Endothelial cell of umbilical vein (primary cell): Measurements from ENCODE around the gene COX5A. TPM values are rescaled to one million over a fixed set of nuclear protein-coding genes. Genes with fewer than 3 reads are reported as not detected.

Source experiments
- BruUV-seq: library from RNA; stranded (reverse); fragments of 400-500 nt; replicated peaks from 2 replicates; lab custom pipeline; 2021; lab: Mats Ljungman, UMichigan
- CTCF ChIA-PET: fragments of 300-600, 350-600 bp; sonication (Branson Sonifier 250); formaldehyde crosslinking; loops from one replicate; lab custom pipeline; 2021; ENCODE audit warnings: antibody characterized with exemption, inconsistent platforms; lab: Charles Lee
- POLR2A ChIA-PET: fragments of 300-600, 350-600 bp; sonication (Branson Sonifier 250); formaldehyde crosslinking; loops from one replicate; lab custom pipeline; 2021; ENCODE audit warnings: antibody characterized with exemption, inconsistent platforms; lab: Charles Lee
- DNase-seq: peaks from one replicate; pipeline ENCODE4 v3.0.0-alpha.2; 2011; ENCODE audit warnings: low read depth, low spot score
- FAIRE-seq: peaks from 2 replicates; lab custom pipeline; 2011; peaks lifted over from hg19 to GRCh38; lab: Jason Lieb, UNC
- H2AFZ ChIP-seq: 2 replicates; pipeline ENCODE4 v1.6.0; 2012; ENCODE audit warnings: low read depth, low read length, control low read depth, inconsistent platforms
- H3K27ac ChIP-seq: 2 replicates; pipeline ENCODE4 v1.5.1; 2011; ENCODE audit warnings: low read depth, mild to moderate bottlenecking, control low read depth, low read length, moderate library complexity; ENCODE audit not compliant: insufficient read depth
- H3K27me3 ChIP-seq, 2 experiments: 2 replicates each; pipeline versions ENCODE4 v1.6.0 to v1.6.1; 2011; ENCODE audit warnings: low read length in 2 of 2, mixed read lengths in 1 of 2; ENCODE audit not compliant: control insufficient read depth in 2 of 2, insufficient read depth in 2 of 2
- H3K36me3 ChIP-seq, 2 experiments: 2 replicates in 1 of 2; 3 replicates in 1 of 2; pipeline ENCODE4 v1.5.1; 2011; ENCODE audit warnings: low read length in 2 of 2, mild to moderate bottlenecking in 1 of 2, moderate library complexity in 1 of 2; ENCODE audit not compliant: control insufficient read depth in 2 of 2, insufficient read depth in 2 of 2; ENCODE audit errors: extremely low read depth in 1 of 2
- H3K4me1 ChIP-seq: 3 replicates; pipeline ENCODE4 v1.5.1; 2011; ENCODE audit warnings: mild to moderate bottlenecking, low read length; ENCODE audit not compliant: control insufficient read depth, insufficient read depth; ENCODE audit errors: extremely low read depth
- H3K4me2 ChIP-seq: 2 replicates; pipeline ENCODE4 v1.6.1; 2011; ENCODE audit warnings: low read length, control low read depth, mixed read lengths; ENCODE audit not compliant: insufficient read depth
- H3K4me3 ChIP-seq, 3 experiments: fragments of 200-600 bp in 1 of 3; sonication (generic), shearing (Covaris generic) in 1 of 3; replicated peaks in 1 of 3; 2 replicates each; pipeline ENCODE4 v1.5.1; 2011 to 2016; ENCODE audit warnings: control low read depth in 3 of 3, low read length in 3 of 3, mild to moderate bottlenecking in 2 of 3, inconsistent platforms in 1 of 3, low read depth in 1 of 3, moderate library complexity in 1 of 3; ENCODE audit not compliant: insufficient read depth in 1 of 3
- H3K79me2 ChIP-seq: 2 replicates; pipeline ENCODE4 v1.6.0; 2012; ENCODE audit warnings: low read length, inconsistent platforms; ENCODE audit not compliant: control insufficient read depth, insufficient read depth
- H3K9ac ChIP-seq: replicated peaks from 2 replicates; pipeline ENCODE3; 2011; ENCODE audit warnings: low read length, control low read depth; ENCODE audit not compliant: insufficient read depth; ENCODE audit errors: extremely low read depth
- H3K9me1 ChIP-seq: replicated peaks from 3 replicates; pipeline ENCODE4 v1.6.0; 2011; ENCODE audit warnings: mild to moderate bottlenecking, low read length; ENCODE audit not compliant: control insufficient read depth, insufficient read depth; ENCODE audit errors: extremely low read depth
- H3K9me3 ChIP-seq: replicated peaks from 2 replicates; pipeline ENCODE4 v1.5.1; 2012; ENCODE audit warnings: low read length, inconsistent platforms; ENCODE audit not compliant: control insufficient read depth, insufficient read depth
- H4K20me1 ChIP-seq: replicated peaks from 2 replicates; pipeline ENCODE3; 2011; ENCODE audit warnings: mild to moderate bottlenecking, low read length; ENCODE audit not compliant: control insufficient read depth, insufficient read depth; ENCODE audit errors: extremely low read depth
- EZH2 ChIP-seq: IDR thresholded peaks from 2 replicates; pipeline ENCODE4 v1.6.1; 2012; ENCODE audit warnings: borderline replicate concordance, low read depth, mild to moderate bottlenecking, moderate library complexity, low read length, inconsistent platforms; ENCODE audit not compliant: severe bottlenecking
- FOS ChIP-seq: IDR thresholded peaks from 2 replicates; pipeline ENCODE4 v1.6.1; 2011; ENCODE audit warnings: mild to moderate bottlenecking, low read length, moderate library complexity, borderline replicate concordance; ENCODE audit not compliant: insufficient read depth
- GATA2 ChIP-seq: IDR thresholded peaks from 2 replicates; pipeline ENCODE4 v1.7.0; 2011; ENCODE audit warnings: low read depth, mild to moderate bottlenecking, moderate library complexity, mixed read lengths, low read length; ENCODE audit not compliant: insufficient read length, insufficient read depth
- JUN ChIP-seq: IDR thresholded peaks from 2 replicates; pipeline ENCODE4 v1.6.1; 2011; ENCODE audit warnings: borderline replicate concordance, low read depth; ENCODE audit not compliant: insufficient read length, insufficient read depth
- MYC ChIP-seq: IDR thresholded peaks from one replicate; pipeline ENCODE4 v1.6.1; 2011; ENCODE audit warnings: mild to moderate bottlenecking, low read depth, low read length
- POLR2A ChIP-seq: IDR thresholded peaks from 2 replicates; pipeline ENCODE4 v1.6.1; 2012; ENCODE audit warnings: low read depth, mild to moderate bottlenecking, control low read depth, low read length
- POLR2AphosphoS5 ChIP-seq: IDR thresholded peaks from 2 replicates; pipeline ENCODE4 v1.6.1; 2012; ENCODE audit warnings: low read depth, mild to moderate bottlenecking, control low read depth, low read length, moderate library complexity; ENCODE audit not compliant: insufficient read depth
- dilution Hi-C: fragments of 300-500 bp; cut with MboI; formaldehyde crosslinking; loops from one replicate; pipeline ENCODE4 v1.15.0; 2019; ENCODE audit warnings: low sequenced_read_pairs; ENCODE audit not compliant: extremely low pct_ligation_motif_present
- intact Hi-C: fragments of 100-400 bp; cut with micrococcal nuclease; formaldehyde crosslinking; loops from one replicate; pipeline ENCODE4 v1.10.0; 2022
- polyA plus RNA-seq, 4 experiments: library from polyadenylated mRNA; depleted of rRNA in 3 of 4; stranded (reverse) in 3 of 4; unstranded in 1 of 4; fragments of >200 nt; gene quantifications; 2 replicates each; pipeline versions ENCODE4 v1.2.1 to v1.2.3, GENCODE V29; 2011 to 2012; ENCODE audit warnings: missing spikeins in 1 of 4
- total RNA-seq: library from RNA; stranded (reverse); gene quantifications from 2 replicates; pipeline ENCODE4 v1.2.3, GENCODE V29; 2021
- TF ChIP-seq, protein P1 (sequence below): IDR thresholded peaks from 2 replicates; pipeline ENCODE4 v1.6.1; 2011; ENCODE audit not compliant: insufficient read depth, insufficient read length
- TF ChIP-seq, protein P2 (sequence below), 2 donors: IDR thresholded peaks; 1 replicate in 1 of 2; 2 replicates in 1 of 2; pipeline ENCODE4 v1.5.1; 2011; ENCODE audit warnings: low read length in 2 of 2, mild to moderate bottlenecking in 2 of 2, moderate library complexity in 2 of 2, control low read depth in 1 of 2, inconsistent platforms in 1 of 2, low read depth in 1 of 2; ENCODE audit not compliant: insufficient read depth in 1 of 2; ENCODE audit errors: extremely low read depth in 1 of 2

COX5A gene
- total and polyA plus RNA-seq, 2 donors (not counting 3 experiments of a cell fraction or from before 2014, with no cell fraction given): 134 to 220 TPM

DNA sequence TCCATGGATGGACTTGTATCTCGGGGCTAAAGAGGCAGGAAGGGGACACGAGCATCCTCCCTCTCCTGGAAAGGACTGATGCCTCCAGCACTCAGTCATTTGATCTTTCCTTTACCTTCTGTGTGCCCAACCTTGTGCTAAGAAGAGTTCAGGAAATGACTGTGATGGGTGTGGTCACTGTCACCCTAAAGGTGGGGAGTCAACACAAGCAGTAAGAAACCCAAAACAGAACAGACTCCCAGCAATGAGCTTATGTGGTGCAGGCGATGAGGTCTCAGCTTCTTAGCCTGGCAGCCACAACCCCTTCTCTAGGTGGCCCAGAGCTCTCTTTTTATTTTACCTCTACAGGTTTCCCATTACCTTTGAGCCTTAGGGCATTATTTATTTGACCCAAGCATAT is 44.2 kb downstream of the COX5A start:
- Histone ChIP-seq H3K9me3 (no peaks in the 10 kb centered on the region), H3K4me3 (no peak overlapping the region), H3K27ac (no peak overlapping the region), H3K4me2 (no peak overlapping the region), H3K9ac (no peak overlapping the region), H3K9me1 (no peaks in the 10 kb centered on the region), H4K20me1 (no peaks in the 10 kb centered on the region), H2AFZ (no peak overlapping the region), H3K27me3 (no peaks in the 10 kb centered on the region), H3K36me3 (peaks cover 0 to 12% of the 10 kb centered on the region in 2 experiments), H3K4me1 (peaks cover 12% of the 10 kb centered on the region), H3K79me2 (peaks cover 6% of the 10 kb centered on the region)
- DNase-seq: no peak
- BruUV-seq: no TSS peak
- intact Hi-C loops: no loop called here
- dilution Hi-C loops: no loop called here
- FAIRE-seq: no peak
- CTCF ChIA-PET: interaction anchor here (0.5 to 2.8 kb wide), 3 partner anchors 8 to 20 kb away, joined by 3 to 17 read pairs (median 6); partner anchors contain the start of gene FAM219B
- POLR2A ChIA-PET: no interaction called here
- TF ChIP-seq POLR2AphosphoS5: no peak
- TF ChIP-seq, protein P1, sequence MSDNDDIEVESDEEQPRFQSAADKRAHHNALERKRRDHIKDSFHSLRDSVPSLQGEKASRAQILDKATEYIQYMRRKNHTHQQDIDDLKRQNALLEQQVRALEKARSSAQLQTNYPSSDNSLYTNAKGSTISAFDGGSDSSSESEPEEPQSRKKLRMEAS: no peak
- no peak for TF ChIP-seq JUN
- TF ChIP-seq, protein P2, sequence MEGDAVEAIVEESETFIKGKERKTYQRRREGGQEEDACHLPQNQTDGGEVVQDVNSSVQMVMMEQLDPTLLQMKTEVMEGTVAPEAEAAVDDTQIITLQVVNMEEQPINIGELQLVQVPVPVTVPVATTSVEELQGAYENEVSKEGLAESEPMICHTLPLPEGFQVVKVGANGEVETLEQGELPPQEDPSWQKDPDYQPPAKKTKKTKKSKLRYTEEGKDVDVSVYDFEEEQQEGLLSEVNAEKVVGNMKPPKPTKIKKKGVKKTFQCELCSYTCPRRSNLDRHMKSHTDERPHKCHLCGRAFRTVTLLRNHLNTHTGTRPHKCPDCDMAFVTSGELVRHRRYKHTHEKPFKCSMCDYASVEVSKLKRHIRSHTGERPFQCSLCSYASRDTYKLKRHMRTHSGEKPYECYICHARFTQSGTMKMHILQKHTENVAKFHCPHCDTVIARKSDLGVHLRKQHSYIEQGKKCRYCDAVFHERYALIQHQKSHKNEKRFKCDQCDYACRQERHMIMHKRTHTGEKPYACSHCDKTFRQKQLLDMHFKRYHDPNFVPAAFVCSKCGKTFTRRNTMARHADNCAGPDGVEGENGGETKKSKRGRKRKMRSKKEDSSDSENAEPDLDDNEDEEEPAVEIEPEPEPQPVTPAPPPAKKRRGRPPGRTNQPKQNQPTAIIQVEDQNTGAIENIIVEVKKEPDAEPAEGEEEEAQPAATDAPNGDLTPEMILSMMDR (IDR thresholded peaks at IDR 0.05; ENCODE audit: extremely low read depth in 1 of 2, insufficient read depth in 1 of 2, low read depth in 1 of 2, low read length in 2 of 2): no peak
- TF ChIP-seq EZH2: no peak
- TF ChIP-seq FOS: no peak
- TF ChIP-seq POLR2A: no peak
- no peak for TF ChIP-seq MYC
- TF ChIP-seq GATA2: no peak
